SJSA1 (cell line): ENCODE results near the gene PAK1. TPM values are rescaled to one million over a fixed set of nuclear protein-coding genes. Genes with fewer than 3 reads are reported as not detected.
A peak's percentile ranks its signal among the peaks of the same experiment; 100 is the strongest.

Experiments
- DNase-seq, 2 experiments: peaks; one replicate each; pipeline ENCODE4 v3.0.0-alpha.2; 2015 to 2020; ENCODE audit warnings: low spot score in 2 of 2, low read depth in 1 of 2
- H3K27ac ChIP-seq: fragments of 250-450 bp; sonication (Bioruptor Pico); 2 replicates; pipeline ENCODE4 v1.5.1; 2020; ENCODE audit warnings: mild to moderate bottlenecking, moderate library complexity
- H3K27me3 ChIP-seq: fragments of 250-450 bp; sonication (Bioruptor Pico); replicated peaks from 2 replicates; pipeline ENCODE4 v1.5.1; 2020; ENCODE audit warnings: mild to moderate bottlenecking, moderate library complexity
- H3K36me3 ChIP-seq: fragments of 250-450 bp; sonication (Bioruptor Pico); 2 replicates; pipeline ENCODE4 v1.5.1; 2020; ENCODE audit warnings: mild to moderate bottlenecking
- H3K4me1 ChIP-seq: fragments of 250-450 bp; sonication (Bioruptor Pico); replicated peaks from 2 replicates; pipeline ENCODE4 v1.6.1; 2021; ENCODE audit warnings: mild to moderate bottlenecking
- H3K4me3 ChIP-seq: fragments of 250-450 bp; sonication (Bioruptor Pico); 2 replicates; pipeline ENCODE4 v1.5.1; 2020; ENCODE audit warnings: mild to moderate bottlenecking
- H3K9me3 ChIP-seq: fragments of 250-450 bp; sonication (Bioruptor Pico); replicated peaks from 2 replicates; pipeline ENCODE4 v1.5.1; 2020; ENCODE audit warnings: mild to moderate bottlenecking
- total RNA-seq: library from RNA; depleted of rRNA; stranded (reverse); fragments of >200 nt; shearing (Covaris generic); gene quantifications from 2 replicates; pipeline ENCODE4 v1.2.3, GENCODE V29; 2014

PAK1 gene
- total RNA-seq, 1 experiment from 2014 or later: 14.4 TPM

DNA sequence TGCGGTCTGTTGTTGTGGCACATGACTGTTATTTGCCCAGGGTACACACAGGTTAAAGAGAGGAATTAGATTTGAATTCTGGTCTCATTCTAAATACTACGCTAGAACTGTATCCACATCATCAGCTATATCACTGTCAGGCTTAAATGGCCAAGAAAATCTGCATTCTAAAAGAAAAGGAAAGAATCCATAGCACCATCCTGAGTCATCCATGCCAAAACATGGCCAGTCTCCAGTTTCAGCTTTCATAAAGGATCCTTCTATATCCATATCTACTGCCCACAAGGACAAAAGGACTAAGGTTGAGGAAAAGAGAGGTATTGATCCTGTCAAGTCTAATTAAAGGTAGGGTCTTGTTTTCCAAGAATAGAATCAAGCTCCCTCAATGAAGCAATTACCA is 98.8 kb downstream of the PAK1 start:
- H3K27me3 ChIP-seq: no peaks in the 10 kb centered on the region
- H3K4me3 ChIP-seq: no peak overlapping the region
- H3K9me3 ChIP-seq: no peaks in the 10 kb centered on the region
- H3K36me3 ChIP-seq: no peaks in the 10 kb centered on the region
- H3K27ac ChIP-seq: no peak overlapping the region
- no peaks in the 10 kb centered on the region for H3K4me1 ChIP-seq
- DNase-seq: no peak

DNA sequence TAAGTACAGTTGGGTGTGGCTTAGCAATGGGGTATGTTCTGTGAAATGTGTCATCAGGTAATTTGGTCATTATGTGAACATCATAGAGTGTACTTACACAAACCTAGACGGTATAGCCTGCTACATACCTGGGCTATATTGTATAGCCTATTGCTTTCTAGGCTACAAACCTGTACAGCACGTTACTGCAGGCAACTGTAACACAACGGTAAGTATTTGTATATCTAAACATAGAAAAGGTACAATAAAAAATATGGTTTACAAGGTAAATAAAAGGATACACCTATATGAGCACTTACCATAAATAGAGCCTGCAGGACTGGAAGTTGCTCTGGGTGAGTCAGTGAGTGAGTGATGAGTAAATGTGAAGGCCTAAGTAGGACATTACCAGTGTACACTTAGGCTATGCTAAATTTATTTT is 99.3 kb downstream of the PAK1 start:
- DNase-seq: no peak
- Histone ChIP-seq H3K27me3 (no peaks in the 10 kb centered on the region), H3K27ac (no peak overlapping the region), H3K9me3 (no peaks in the 10 kb centered on the region), H3K4me3 (no peak overlapping the region), H3K4me1 (no peaks in the 10 kb centered on the region), H3K36me3 (no peaks in the 10 kb centered on the region)

DNA sequence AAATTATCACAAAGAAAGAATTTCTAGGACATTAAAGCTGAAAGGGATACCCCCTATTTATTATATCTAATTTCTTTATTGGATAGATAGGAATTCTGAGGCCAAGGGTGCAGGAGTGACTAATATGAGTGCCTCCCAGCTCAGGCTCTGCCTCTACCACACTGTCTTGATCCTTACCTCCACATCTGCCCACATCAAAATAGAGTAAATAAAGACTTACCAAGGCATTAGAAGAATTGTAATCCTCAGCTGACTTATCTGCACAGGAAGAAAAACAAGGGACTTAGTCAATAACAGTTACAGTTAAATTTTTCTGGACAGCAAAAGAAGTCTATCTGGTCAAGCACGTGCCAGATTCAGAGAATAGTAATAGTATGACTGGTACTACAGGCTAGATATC is 99.8 kb downstream of the PAK1 start:
- H3K27ac ChIP-seq: no peak overlapping the region
- H3K4me3 ChIP-seq: no peak overlapping the region
- H3K9me3 ChIP-seq: no peaks in the 10 kb centered on the region
- H3K27me3 ChIP-seq: no peaks in the 10 kb centered on the region
- H3K4me1 ChIP-seq: no peaks in the 10 kb centered on the region
- no peaks in the 10 kb centered on the region for H3K36me3 ChIP-seq
- no peak for DNase-seq

GRCh38 chr11:77372726-77373125 is 101.2 kb downstream of the PAK1 start:
- Histone ChIP-seq H3K4me1 (no peaks in the 10 kb centered on the region), H3K4me3 (no peak overlapping the region)

DNA sequence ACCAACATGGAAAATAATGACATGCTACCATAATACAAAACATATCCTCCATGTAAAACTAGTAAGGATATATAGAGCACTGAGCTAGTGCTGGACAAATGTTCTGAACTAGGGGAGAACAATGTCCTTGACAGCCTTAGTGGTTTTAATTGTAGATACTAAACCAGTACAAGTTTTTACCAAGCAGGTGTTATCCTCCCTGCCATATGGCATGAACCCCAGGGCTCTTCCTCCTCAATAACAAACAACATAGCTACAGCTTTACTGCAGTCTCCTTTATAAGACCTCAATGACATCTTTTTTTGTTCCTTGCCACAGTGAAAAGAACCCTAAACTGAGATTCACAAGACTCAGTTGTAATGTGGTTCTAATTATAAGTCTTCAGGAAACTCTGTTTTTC is 102.2 kb downstream of the PAK1 start:
- Histone ChIP-seq H3K4me1 (no peaks in the 10 kb centered on the region), H3K36me3 (no peaks in the 10 kb centered on the region), H3K4me3 (no peak overlapping the region), H3K27me3 (no peaks in the 10 kb centered on the region), H3K9me3 (no peaks in the 10 kb centered on the region), H3K27ac (no peak overlapping the region)
- DNase-seq: no peak

More at GRCh38 chr11:77372726-77373125, 101.2 kb downstream of the PAK1 start:
- no peaks in the 10 kb centered on the region for H3K9me3 ChIP-seq
- no peak for DNase-seq
- H3K27ac ChIP-seq: no peak overlapping the region
- H3K27me3 ChIP-seq: no peaks in the 10 kb centered on the region
- H3K36me3 ChIP-seq: no peaks in the 10 kb centered on the region

- no peak overlapping the region for H3K4me3 ChIP-seq
- no peak for DNase-seq
- no peaks in the 10 kb centered on the region for H3K4me1 ChIP-seq
- no peaks in the 10 kb centered on the region for H3K27me3 ChIP-seq
- no peaks in the 10 kb centered on the region for H3K9me3 ChIP-seq
- H3K27ac ChIP-seq: no peak overlapping the region
- no peaks in the 10 kb centered on the region for H3K36me3 ChIP-seq
Observed at GRCh38 chr11:77370217-77370616, 103.7 kb downstream of the PAK1 start.

- Histone ChIP-seq H3K4me1 (peaks cover 4% of the 10 kb centered on the region; the same call in 1 of the 2 replicates), H3K27ac (peak overlapping the region; percentile 21; the same call in 1 of the 2 replicates), H3K36me3 (no peaks in the 10 kb centered on the region), H3K9me3 (no peaks in the 10 kb centered on the region), H3K4me3 (no peak overlapping the region), H3K27me3 (no peaks in the 10 kb centered on the region)
- peak in 1 of 2 experiments; percentile 38 for DNase-seq
Observed at GRCh38 chr11:77361184-77361583, 112.7 kb downstream of the PAK1 start.

DNA sequence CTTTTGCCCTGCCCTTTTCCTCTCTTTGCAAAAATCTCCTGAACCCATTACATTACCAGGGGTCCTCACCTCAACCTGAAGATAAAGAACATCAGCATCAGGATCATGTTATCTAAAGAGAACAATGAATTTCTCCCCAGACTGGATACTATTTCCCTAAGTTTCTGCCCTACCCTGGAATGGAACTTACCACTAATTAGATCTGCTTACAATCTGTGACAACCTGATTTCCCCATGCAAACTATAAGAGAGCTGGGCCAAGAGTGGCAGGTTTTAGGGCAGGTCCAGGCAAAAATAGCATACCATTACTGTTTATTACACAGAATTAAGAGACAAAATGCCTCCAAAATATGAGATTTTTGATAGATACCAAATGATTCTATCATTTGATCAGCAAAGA is 114.4 kb downstream of the PAK1 start:
- Histone ChIP-seq H3K9me3 (no peaks in the 10 kb centered on the region), H3K4me3 (no peak overlapping the region), H3K27ac (no peak overlapping the region), H3K36me3 (no peaks in the 10 kb centered on the region), H3K4me1 (peaks cover 4% of the 10 kb centered on the region; the same call in 1 of the 2 replicates), H3K27me3 (no peaks in the 10 kb centered on the region)
- no peak for DNase-seq

- Histone ChIP-seq H3K4me3 (no peak overlapping the region), H3K27me3 (no peaks in the 10 kb centered on the region), H3K9me3 (no peaks in the 10 kb centered on the region), H3K4me1 (no peaks in the 10 kb centered on the region), H3K27ac (no peak overlapping the region), H3K36me3 (no peaks in the 10 kb centered on the region)
- DNase-seq: no peak
Observed at GRCh38 chr11:77353131-77353530, 120.8 kb downstream of the PAK1 start.

DNA sequence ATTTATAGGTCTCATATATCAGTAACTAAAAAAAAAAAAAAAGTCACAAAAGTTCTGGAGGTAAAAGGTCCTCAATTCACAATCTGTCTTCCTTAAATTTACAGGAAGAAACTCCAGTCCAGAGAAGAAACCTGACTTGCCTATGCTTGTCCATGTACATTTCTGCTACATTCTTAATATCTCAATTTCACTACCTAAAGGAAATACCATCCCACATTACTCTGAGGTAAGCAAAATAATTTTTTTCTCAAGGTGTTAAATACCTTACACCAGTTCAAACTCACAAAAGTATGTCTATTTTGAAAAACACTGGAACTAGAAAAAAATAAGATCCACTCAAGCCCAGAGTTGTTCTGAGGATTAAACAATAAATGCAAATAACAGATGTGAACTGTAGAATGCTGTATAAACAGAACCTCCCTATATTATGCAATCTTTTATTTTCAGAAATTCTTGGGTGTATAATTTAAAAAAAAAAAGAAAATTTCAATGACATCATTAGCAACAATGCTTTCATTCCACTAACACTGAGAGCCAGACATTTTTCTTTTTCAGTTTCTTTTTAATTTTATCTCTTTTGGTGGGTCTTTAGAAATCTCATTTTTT is 122.5 kb downstream of the PAK1 start:
- DNase-seq: no peak
- Histone ChIP-seq H3K4me3 (no peak overlapping the region), H3K36me3 (no peaks in the 10 kb centered on the region), H3K9me3 (no peaks in the 10 kb centered on the region), H3K27me3 (no peaks in the 10 kb centered on the region), H3K27ac (no peak overlapping the region), H3K4me1 (peaks cover 11% of the 10 kb centered on the region)

DNA sequence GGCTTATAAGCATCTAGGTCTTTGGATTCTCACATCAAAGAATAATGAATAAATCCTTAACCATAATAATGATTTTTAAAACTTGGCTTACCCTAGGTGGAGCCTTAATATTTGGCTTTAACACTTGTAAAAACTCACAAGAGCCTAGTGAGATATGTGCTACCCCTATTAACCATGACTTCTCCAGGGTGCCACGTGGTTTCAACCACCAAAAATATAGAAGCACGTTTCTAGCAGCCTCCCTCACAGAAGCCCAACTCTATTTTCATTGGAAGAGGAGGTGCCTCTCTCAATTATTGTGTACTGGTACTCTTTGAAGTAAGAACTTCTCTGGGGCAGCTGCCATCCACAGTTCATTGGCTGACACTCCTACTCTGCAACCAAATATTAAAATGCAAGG is 125.9 kb downstream of the PAK1 start:
- DNase-seq: no peak
- no peak overlapping the region for H3K27ac ChIP-seq
- H3K27me3 ChIP-seq: no peaks in the 10 kb centered on the region
- H3K36me3 ChIP-seq: no peaks in the 10 kb centered on the region
- H3K4me3 ChIP-seq: no peak overlapping the region
- H3K4me1 ChIP-seq: peaks cover 16% of the 10 kb centered on the region
- H3K9me3 ChIP-seq: no peaks in the 10 kb centered on the region

DNA sequence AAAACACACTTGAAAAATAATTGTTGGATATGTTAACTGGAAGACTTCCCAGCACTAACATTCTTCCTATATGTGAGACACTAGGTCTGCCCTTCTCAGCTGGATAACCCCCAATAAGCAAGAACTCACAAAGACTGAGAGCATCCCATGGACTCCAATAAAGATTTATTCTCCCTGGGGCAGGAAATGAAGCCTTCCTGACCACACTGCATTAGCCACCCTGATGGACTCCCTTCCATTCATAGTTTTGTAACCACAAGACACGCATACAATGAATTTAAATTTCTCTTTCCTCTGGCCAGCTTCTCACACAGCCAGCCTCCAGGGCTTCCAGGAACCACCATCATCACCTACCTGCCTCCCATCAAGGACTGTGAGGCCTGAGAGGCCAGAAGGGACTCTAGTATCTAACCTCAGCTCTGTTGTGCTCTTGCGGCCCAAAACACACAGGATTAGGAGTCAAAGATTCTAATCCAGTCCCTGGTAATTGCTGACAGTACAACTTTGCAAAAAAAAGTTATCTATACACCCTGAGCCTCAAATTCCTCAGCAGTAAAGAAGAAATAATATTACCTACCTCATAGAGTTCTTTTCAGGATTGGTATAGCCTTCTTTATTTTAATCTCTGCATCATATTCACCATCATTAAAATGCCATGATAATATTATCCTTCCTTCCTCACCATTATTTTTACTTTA is 126.8 kb downstream of the PAK1 start:
- no peaks in the 10 kb centered on the region for H3K9me3 ChIP-seq
- H3K4me3 ChIP-seq: no peak overlapping the region
- H3K4me1 ChIP-seq: peaks cover 16% of the 10 kb centered on the region
- peak; percentile 44 to 69 for DNase-seq
- H3K36me3 ChIP-seq: no peaks in the 10 kb centered on the region
- H3K27me3 ChIP-seq: no peaks in the 10 kb centered on the region
- peak overlapping the region; percentile 58 for H3K27ac ChIP-seq

GRCh38 chr11:77345621-77346020 is 128.3 kb downstream of the PAK1 start:
- H3K4me3 ChIP-seq: no peak overlapping the region
- H3K27ac ChIP-seq: no peak overlapping the region
- H3K27me3 ChIP-seq: no peaks in the 10 kb centered on the region
- peaks cover 16% of the 10 kb centered on the region for H3K4me1 ChIP-seq
- H3K9me3 ChIP-seq: no peaks in the 10 kb centered on the region
- no peaks in the 10 kb centered on the region for H3K36me3 ChIP-seq
- no peak for DNase-seq

- H3K9me3 ChIP-seq: no peaks in the 10 kb centered on the region
Observed at GRCh38 chr11:77340501-77340900, 133.4 kb downstream of the PAK1 start.

More at GRCh38 chr11:77340501-77340900, 133.4 kb downstream of the PAK1 start:
- Histone ChIP-seq H3K27me3 (no peaks in the 10 kb centered on the region), H3K27ac (no peak overlapping the region), H3K4me3 (no peak overlapping the region), H3K36me3 (no peaks in the 10 kb centered on the region), H3K4me1 (no peaks in the 10 kb centered on the region)
- DNase-seq: no peak
